Prostate gland (tissue), 2 donors: ENCODE measurements around the gene ANKRD42. TPM values are rescaled to one million over a fixed set of nuclear protein-coding genes. Genes with fewer than 3 reads are reported as not detected.

ENCODE experiments used
- DNase-seq: peaks from one replicate; pipeline ENCODE4 v3.0.0-alpha.2; 2019; ENCODE audit warnings: low spot score
- H3K27ac ChIP-seq, 2 donors: fragments of 200-600 bp; sonication (generic); 2 replicates each; pipeline ENCODE4 v1.5.1; 2017 to 2019
- H3K27me3 ChIP-seq: fragments of 200-600 bp; sonication (generic); replicated peaks from 2 replicates; pipeline ENCODE4 v1.5.1; 2019; ENCODE audit not compliant: insufficient read depth
- H3K36me3 ChIP-seq, 2 donors: fragments of 200-600 bp; sonication (generic); 1 replicate in 1 of 2; 2 replicates in 1 of 2; pipeline versions ENCODE4 v1.5.1 to v1.8.1; 2017 to 2019
- H3K4me1 ChIP-seq: fragments of 200-600 bp; sonication (generic); replicated peaks from 2 replicates; pipeline ENCODE4 v1.5.1; 2019
- H3K4me3 ChIP-seq, 2 donors: fragments of 200-600 bp; sonication (generic); 2 replicates each; pipeline ENCODE4 v1.5.1; 2017 to 2019
- H3K9me3 ChIP-seq: fragments of 200-600 bp; sonication (generic); 2 replicates; pipeline ENCODE4 v1.5.1; 2017
- CTCF ChIP-seq, 4 experiments: fragments of 200-600 bp in 2 of 4; fragments of 450-650 bp in 2 of 4; sonication (generic) in 2 of 4; IDR thresholded peaks; 1 replicate in 3 of 4; 2 replicates in 1 of 4; pipeline ENCODE4 v1.5.1; 2016 to 2019; ENCODE audit warnings: antibody characterized with exemption in 4 of 4, mild to moderate bottlenecking in 2 of 4, moderate library complexity in 2 of 4
- POLR2A ChIP-seq: fragments of 450-650 bp; IDR thresholded peaks from one replicate; pipeline ENCODE4 v1.6.1; 2016; ENCODE audit warnings: antibody characterized with exemption, mild to moderate bottlenecking
- POLR2AphosphoS5 ChIP-seq: sonication (generic); formaldehyde crosslinking; IDR thresholded peaks from one replicate; pipeline ENCODE4 v1.6.1; 2017; ENCODE audit warnings: antibody characterized with exemption
- WGBS: methylation state at CpG from one replicate; pipeline ENCODE4 v1.1.5; 2018; 5-methylcytosine and 5-hydroxymethylcytosine counted together
- intact Hi-C: fragments of 100-400 bp; cut with DNase I; formaldehyde crosslinking; loops from one replicate; pipeline ENCODE4 v1.14.2; 2022
- total RNA-seq, 2 donors: library from RNA; depleted of rRNA; stranded (reverse); fragments of >200 nt; gene quantifications; one replicate each; pipeline ENCODE4 v1.1.0, GENCODE V29; 2016

The ANKRD42 gene
- total RNA-seq, 2 donors from 2014 or later, result 11.6 to 24.5 TPM

GRCh38 chr11:83272627-83273026 is 79.1 kb downstream of the ANKRD42 start:
- Histone ChIP-seq H3K36me3 (peaks cover 0 to 3% of the 10 kb centered on the region in 2 donors), H3K27me3 (no peaks in the 10 kb centered on the region), H3K4me1 (no peaks in the 10 kb centered on the region), H3K9me3 (no peaks in the 10 kb centered on the region), H3K4me3 (no peak overlapping the region), H3K27ac (no peak overlapping the region)
- intact Hi-C loops, result no loop called here
- TF ChIP-seq CTCF (IDR thresholded peaks at IDR 0.05) (no peak), POLR2AphosphoS5 (no peak), POLR2A (no peak)
- DNase-seq, result no peak

DNA sequence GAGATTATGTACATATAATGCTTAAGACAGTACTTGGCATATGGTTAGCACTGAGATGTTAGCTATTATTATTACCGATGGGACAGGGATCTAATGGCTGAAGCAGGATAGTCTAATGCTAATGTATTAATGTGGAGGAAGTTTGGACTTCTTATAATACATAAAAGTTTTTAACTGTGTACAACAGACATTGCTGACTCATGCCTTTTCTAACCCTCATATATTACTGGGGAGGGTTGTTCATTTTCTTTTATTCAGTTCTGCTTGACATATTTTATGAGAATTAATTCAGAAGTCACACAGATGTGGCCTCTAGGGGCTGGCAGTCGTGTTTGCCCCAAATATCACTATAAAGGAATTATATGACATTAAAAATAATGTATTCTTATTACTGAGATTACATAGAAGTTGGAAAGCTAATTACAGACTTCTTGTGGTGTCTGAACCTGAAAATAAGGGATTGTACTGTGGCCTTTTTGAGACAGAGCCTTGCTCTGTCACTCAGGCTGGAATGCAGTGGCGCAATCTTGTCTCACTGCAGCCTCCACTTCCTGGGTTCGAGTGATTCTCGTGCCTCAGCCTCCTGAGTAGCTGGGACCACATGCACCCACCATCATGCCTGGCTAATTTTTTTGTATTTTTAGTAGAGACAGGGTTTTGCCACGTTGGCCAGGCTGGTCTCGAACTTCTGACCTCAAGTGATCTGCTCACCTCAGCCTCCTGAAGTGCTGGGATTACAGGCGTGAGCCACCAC is 82.6 kb downstream of the ANKRD42 start:
- Histone ChIP-seq H3K4me3 (no peak overlapping the region), H3K27ac (no peak overlapping the region), H3K36me3 (peaks cover 0 to 3% of the 10 kb centered on the region in 2 donors), H3K4me1 (no peaks in the 10 kb centered on the region), H3K27me3 (no peaks in the 10 kb centered on the region), H3K9me3 (no peaks in the 10 kb centered on the region)
- intact Hi-C loops, result no loop called here
- DNase-seq, result no peak
- TF ChIP-seq POLR2AphosphoS5 (no peak), CTCF (IDR thresholded peaks at IDR 0.05) (no peak), POLR2A (no peak)
- 87% methylated on average over 8 of the region's 8 CpGs for WGBS

DNA sequence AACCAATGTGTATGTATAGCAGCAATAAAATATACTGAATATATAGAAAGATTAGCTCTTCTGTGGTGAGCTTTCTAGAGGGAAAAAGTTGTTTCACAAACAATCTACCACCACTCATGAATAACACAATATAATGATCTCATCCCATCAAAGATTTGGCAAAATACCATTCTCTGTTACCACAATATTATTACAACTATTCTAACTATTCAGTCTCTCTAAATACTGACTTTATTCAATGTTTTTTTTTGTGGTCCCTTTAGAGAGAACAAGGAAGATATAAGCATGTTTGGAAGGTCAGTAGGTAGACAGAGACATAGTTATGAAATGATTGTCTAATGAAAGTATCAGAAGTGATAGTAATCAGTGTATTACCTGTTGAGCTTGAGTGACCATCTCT is 84.8 kb downstream of the ANKRD42 start:
- H3K27ac ChIP-seq, result no peak overlapping the region
- H3K27me3 ChIP-seq, result no peaks in the 10 kb centered on the region
- no peak overlapping the region for H3K4me3 ChIP-seq
- no peak for DNase-seq
- H3K36me3 ChIP-seq, result peaks cover 0 to 3% of the 10 kb centered on the region in 2 donors
- intact Hi-C loops, result no loop called here
- no peak for TF ChIP-seq CTCF (IDR thresholded peaks at IDR 0.05)
- no peak for TF ChIP-seq POLR2A
- no peak for TF ChIP-seq POLR2AphosphoS5
- H3K4me1 ChIP-seq, result peaks cover 9% of the 10 kb centered on the region
- H3K9me3 ChIP-seq, result no peaks in the 10 kb centered on the region

- intact Hi-C loops, result no loop called here
- WGBS, result 32% methylated on average over 1 of the region's 1 CpG
- peaks cover 12% of the 10 kb centered on the region for H3K4me1 ChIP-seq
- no peaks in the 10 kb centered on the region for H3K27me3 ChIP-seq
- TF ChIP-seq CTCF (IDR thresholded peaks at IDR 0.05) (no peak), POLR2AphosphoS5 (no peak), POLR2A (no peak)
- no peak for DNase-seq
- H3K27ac ChIP-seq, result no peak overlapping the region
- H3K36me3 ChIP-seq, result no peaks in the 10 kb centered on the region
- H3K4me3 ChIP-seq, result no peak overlapping the region
- H3K9me3 ChIP-seq, result no peaks in the 10 kb centered on the region
Observed at GRCh38 chr11:83280256-83280655, 86.7 kb downstream of the ANKRD42 start.

- Histone ChIP-seq H3K36me3 (no peaks in the 10 kb centered on the region), H3K27me3 (no peaks in the 10 kb centered on the region), H3K27ac (no peak overlapping the region), H3K4me1 (peaks cover 12% of the 10 kb centered on the region), H3K4me3 (peak overlapping the region in 1 of 2 donors; percentile 3), H3K9me3 (no peaks in the 10 kb centered on the region)
- 56% methylated on average over 4 of the region's 4 CpGs for WGBS
- TF ChIP-seq POLR2A (no peak), POLR2AphosphoS5 (peak; percentile 60)
- DNase-seq, result no peak
- intact Hi-C loops, result no loop called here
Observed at GRCh38 chr11:83282084-83282716, 88.7 kb downstream of the ANKRD42 start.
